Measurements from ENCODE around the gene FAM107B. TPM values are rescaled to one million over a fixed set of nuclear protein-coding genes. Genes with fewer than 3 reads are reported as not detected.
A peak's percentile ranks its signal among the peaks of the same experiment; 100 is the strongest.

FAM107B gene
- total and polyA plus RNA-seq, 2 of the 4 experiments (the other 2 are of a cell fraction): 26.4 to 27.1 TPM

GRCh38 chr10:14815681-14816080, 41.0 kb upstream of the FAM107B start:
- dilution Hi-C loops (cut with HindIII; ENCODE audit: low sequenced_read_pairs, unreplicated experiment) (no loop called here), in situ Hi-C loops (cut with MboI; ENCODE audit: low sequenced_read_pairs) (loop anchor here (25.0 kb wide), 1 partner anchor 628 kb away; no protein-coding TSS in a partner anchor), intact Hi-C loops (cut with micrococcal nuclease) (no loop called here)
- Histone ChIP-seq H4K91ac (ENCODE audit: insufficient read depth, low read depth, low read length) (no peak overlapping the region), H3K14ac (replicated peaks; ENCODE audit: low read depth, low read length) (no peak overlapping the region), H3K9ac (ENCODE audit: low read depth, low read length) (no peak overlapping the region), H3K4me1 (ENCODE audit: control insufficient read depth, insufficient read depth, low read length) (peaks cover 3% of the 10 kb centered on the region), H2AK5ac (ENCODE audit: low read depth, low read length) (no peak overlapping the region), H3K18ac (ENCODE audit: low read depth, low read length) (no peak overlapping the region), H2BK5ac (ENCODE audit: low read depth, low read length, poor library complexity, severe bottlenecking) (no peak overlapping the region), H4K8ac (ENCODE audit: low read depth in 2 of 2, low read length in 2 of 2) (no peak overlapping the region), H2BK15ac (ENCODE audit: low read depth, low read length) (no peak overlapping the region), H3K56ac (ENCODE audit: extremely low read depth, insufficient read depth, low read length) (no peak overlapping the region), H3K4me2 (ENCODE audit: low read depth, low read length) (no peak overlapping the region), H3K4ac (ENCODE audit: low read depth, low read length) (no peak overlapping the region), H2AK9ac (replicated peaks; ENCODE audit: low read depth, low read length, poor library complexity) (no peak overlapping the region), H3K79me1 (ENCODE audit: low read depth in 1 of 2, low read length in 2 of 2) (peaks cover 0 to 1% of the 10 kb centered on the region in 2 experiments; a peak in 1 of 4 replicates), H2BK120ac (ENCODE audit: low read depth, low read length) (no peak overlapping the region), H3K36me3 (ENCODE audit: control insufficient read depth, insufficient read depth, low read length) (no peaks in the 10 kb centered on the region), H4K20me1 (ENCODE audit: insufficient read depth, low read length) (no peaks in the 10 kb centered on the region), H3K9me1 (ENCODE audit: insufficient read depth, low read length) (0 out of 2 replicates have a peak, but pooled peaks cover 2% of the 10 kb centered on the region), H3K27me3 (ENCODE audit: control insufficient read depth, insufficient read depth, low read length) (no peaks in the 10 kb centered on the region), H2BK20ac (ENCODE audit: low read depth, low read length) (no peak overlapping the region), H3K4me3 (ENCODE audit: insufficient read depth, low read depth, low read length) (no peak overlapping the region), H4K5ac (ENCODE audit: low read depth, low read length) (no peak overlapping the region), H3K27ac (ENCODE audit: insufficient read depth, low read length) (no peak overlapping the region), H2AFZ (replicated peaks; ENCODE audit: low read length, poor library complexity) (no peak overlapping the region), H3K9me3 (ENCODE audit: control insufficient read depth, insufficient read depth, low read length) (no peaks in the 10 kb centered on the region), H3K23ac (ENCODE audit: low read depth, low read length) (no peak overlapping the region)
- peak; percentile 72 for TF ChIP-seq CEBPB (IDR thresholded peaks at IDR 0.05; ENCODE audit: low read depth, low read length)
- TF ChIP-seq BHLHE40 (IDR thresholded peaks at IDR 0.05; ENCODE audit: low read depth, low read length): no peak
- TF ChIP-seq, protein P1, sequence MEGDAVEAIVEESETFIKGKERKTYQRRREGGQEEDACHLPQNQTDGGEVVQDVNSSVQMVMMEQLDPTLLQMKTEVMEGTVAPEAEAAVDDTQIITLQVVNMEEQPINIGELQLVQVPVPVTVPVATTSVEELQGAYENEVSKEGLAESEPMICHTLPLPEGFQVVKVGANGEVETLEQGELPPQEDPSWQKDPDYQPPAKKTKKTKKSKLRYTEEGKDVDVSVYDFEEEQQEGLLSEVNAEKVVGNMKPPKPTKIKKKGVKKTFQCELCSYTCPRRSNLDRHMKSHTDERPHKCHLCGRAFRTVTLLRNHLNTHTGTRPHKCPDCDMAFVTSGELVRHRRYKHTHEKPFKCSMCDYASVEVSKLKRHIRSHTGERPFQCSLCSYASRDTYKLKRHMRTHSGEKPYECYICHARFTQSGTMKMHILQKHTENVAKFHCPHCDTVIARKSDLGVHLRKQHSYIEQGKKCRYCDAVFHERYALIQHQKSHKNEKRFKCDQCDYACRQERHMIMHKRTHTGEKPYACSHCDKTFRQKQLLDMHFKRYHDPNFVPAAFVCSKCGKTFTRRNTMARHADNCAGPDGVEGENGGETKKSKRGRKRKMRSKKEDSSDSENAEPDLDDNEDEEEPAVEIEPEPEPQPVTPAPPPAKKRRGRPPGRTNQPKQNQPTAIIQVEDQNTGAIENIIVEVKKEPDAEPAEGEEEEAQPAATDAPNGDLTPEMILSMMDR (conservative IDR thresholded peaks at IDR 0.05; ENCODE audit: low read depth, low read length): no peak
- TF ChIP-seq SMC3 (IDR thresholded peaks at IDR 0.05; ENCODE audit: low read depth, low read length): no peak
- CTCF ChIA-PET: no interaction called here
- WGBS, 2 experiments (ENCODE audit: extremely low coverage in 2 of 2, insufficient read length in 1 of 2): no CpG with 5 or more reads among the region's 6 CpGs
- POLR2A ChIA-PET (ENCODE audit: unreplicated experiment): no interaction called here
- DNase-seq (peak; percentile 39), ATAC-seq (ENCODE audit: low read depth) (no peak)
- no TSS peak for BruUV-seq (replicated peaks)

Measured in IMR-90 (cell line).